NCI-H69 (cell line): ENCODE results near the gene PTPN5.
A peak's percentile ranks its signal among the peaks of the same experiment; 100 is the strongest.
"Not testable (repeated sequence)": the region's sequence is repeated elsewhere in the genome, so short reads cannot be mapped to it uniquely, and the experiment has no call there.

Source experiments
- DNase-seq: peaks from one replicate; lab custom pipeline; 2025; lab: John Stamatoyannopoulos, UW

The PTPN5 gene

DNA sequence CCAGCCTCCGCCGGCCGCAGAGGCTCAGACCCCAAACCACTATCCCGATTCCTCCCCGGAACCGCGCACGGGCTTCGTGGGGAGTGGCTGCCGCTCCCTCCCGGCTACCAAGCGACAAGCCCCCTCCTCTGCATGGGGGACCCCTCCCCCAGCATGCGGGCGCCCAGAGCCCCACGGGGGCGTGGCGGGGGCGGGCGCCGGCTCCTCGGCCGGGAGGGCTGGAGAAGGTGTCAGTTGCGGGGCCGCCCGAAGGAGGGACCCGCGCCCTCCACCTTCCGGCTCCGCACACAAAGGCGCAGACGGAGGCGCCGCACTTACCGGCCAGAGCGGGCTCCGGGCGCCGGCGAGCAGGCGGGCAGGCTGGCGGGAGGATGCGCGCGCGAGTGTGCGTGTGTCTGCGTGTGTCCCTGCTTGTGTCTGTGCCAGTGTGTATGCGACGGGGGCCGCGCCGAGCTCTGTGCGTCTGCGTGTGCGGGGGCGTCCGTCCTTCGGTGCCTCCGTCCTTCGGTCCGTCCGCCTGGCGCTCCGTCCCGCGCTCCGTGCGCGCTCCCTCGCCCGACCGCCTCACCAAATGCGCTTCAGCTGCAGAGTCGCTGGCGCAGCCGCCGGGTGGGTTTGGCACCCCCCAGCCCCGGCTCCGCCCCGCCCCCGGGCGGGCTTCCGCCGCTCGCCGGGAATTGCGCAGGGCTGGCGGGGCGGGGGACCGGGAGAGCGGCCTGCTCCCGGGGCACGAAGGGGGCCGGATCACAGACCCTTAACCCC is at the start of gene PTPN5:
PTPN5 (minus strand) TSS at position 592 of the 762 bp plus-strand sequence. CDS start 19,840 bp downstream, outside the sequence.
- DNase-seq: peak; percentile 32

DNA sequence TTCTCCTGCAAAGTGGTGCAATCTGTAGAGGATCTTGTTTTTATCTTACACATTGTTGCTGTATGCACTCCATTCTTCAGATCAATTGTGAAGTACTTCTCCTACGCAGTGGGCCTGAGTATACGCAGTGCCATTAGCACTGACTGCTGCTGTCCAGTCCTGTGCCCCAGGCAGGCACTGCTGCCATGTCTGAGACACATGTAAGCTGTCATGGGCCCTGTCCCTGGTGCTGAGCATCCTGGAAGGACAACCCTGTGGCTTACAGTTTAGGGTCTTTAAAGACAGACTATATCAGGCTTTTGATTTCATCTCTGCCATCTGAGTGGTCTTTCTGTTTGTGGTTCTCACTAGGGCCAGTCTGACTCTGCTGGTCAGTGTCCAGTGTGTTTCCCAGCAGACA is 44.8 kb upstream of the PTPN5 start:
- no peak for DNase-seq

DNA sequence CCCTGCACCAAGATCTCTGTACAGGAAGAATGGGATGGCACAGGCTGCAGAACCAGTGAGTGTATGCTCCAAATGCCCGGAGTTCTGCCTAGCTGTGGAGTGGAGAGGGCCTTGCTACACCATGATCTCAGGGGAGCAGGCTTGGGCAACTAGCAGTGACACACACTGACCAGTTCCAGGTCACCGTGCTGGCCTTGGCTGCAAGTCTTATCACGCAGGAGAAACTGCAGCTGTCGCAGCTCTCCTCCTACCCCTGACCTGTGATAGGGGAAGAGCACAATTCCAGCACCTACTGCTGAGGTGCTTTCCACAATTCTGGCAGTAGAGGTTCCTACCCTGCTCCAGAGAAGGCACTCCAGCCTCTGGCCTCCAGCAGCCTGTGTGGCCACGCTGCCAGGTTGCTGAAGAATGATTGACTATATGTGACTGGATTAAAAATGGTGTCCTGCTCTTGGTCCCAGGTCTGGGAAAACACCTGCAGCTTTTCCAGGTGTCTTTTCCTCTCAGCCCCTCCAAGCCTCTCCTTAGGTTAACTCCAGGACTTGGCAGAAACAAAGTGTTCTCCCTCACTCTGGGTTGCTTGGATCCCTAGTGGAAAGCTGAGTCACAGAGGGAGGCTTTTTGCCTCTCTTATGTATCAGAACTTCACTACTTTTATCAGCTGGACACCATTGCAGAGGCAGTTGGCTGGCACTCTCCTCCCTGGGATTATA is 43.3 kb upstream of the PTPN5 start:
- DNase-seq: no peak

DNA sequence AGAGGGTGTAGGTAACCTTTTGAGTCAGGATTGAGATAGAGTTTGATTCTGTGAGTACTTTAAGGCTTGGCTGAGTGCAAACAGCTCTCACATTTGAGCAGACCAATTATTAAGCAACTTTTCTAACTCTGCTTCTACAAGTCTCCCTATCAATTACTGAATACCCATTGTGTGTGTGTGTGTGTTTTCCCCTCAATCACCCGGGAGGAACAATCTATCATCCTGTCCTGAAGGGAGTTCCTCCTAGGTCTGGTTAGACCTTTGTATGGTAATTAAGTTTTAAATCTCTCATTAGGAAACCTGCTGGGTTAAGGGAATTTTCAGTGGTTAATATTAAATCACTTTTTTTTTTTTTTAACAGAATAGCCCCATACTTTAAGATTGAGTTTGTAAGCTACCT is 28.6 kb upstream of the PTPN5 start:
- not testable (repeated sequence) for DNase-seq

DNA sequence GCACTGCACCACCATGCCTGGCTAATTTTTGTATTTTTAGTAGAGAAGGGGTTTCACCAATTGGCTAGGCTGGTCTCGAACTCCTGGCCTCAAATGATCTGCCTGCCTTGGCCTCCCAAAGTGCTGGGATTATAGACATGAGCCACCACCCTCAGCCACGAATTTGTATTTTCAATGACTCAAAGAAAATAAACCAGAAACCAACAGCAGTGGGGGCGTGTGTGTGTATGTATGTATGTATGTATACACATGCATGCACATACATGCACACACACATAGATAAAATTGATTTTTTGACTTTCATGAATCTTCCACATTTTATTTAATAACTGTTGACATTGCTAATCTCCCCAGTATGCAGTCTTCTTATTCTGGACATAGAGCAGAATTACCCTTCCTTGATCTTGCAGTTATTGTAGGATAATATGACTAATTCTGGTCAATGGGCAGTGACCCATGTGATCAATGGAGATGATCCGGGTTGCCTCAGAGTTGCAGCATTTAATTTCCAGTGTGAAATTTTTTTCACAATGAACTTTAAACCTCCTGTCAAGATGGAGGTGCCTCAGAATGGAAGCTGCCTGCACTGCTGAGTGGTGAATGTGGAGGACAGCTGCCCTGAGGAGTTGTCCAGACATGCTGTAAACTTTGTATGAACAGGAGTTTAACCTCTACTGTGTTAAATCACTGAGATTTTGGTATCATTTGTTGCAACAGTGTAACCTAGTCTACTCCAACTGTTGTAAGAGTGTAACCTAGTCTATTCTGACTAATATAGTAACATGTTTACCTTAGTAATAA is 12.8 kb upstream of the PTPN5 start:
- no peak for DNase-seq

DNA sequence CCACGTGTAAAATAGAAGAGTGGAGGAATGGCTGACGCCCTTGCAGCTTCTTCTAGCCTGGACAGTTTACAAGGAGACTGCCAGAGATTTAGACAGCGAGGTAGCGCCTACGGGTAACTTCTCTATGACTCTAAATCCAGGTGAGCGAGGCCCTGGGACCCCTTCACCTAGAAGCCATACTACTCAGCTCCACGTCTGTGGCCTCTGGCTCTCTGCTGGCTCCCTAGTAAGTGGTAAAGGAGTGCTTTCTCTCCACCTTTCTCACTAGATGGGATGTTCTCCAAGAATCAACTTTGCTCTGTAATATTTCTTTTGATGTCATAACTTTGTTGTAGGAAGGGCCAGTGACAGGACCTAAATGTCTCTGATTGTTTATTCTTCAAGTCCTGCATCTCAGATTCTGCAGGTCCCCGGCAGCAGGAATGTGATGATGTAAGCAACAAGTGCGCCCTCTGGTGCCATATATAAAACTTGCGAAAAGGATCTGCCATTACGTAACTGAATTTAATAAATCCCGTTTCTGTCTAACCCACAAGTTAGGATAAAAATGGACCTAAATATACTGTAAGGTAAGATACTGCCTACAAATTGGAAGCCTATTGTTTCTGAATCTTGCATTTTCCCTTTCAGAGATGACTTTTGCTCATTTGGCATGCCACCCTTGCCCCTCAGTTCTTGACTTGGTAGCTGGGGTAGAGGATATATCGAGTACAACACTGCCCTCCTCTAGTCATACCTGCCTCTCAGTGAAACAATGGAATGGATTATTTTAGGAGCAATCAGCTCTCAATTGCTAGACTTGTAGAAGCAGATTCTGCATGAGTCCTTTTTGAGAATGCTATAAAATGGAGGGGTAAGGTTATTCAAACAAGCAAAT is 11.0 kb upstream of the PTPN5 start:
- DNase-seq: peak; percentile 57

DNA sequence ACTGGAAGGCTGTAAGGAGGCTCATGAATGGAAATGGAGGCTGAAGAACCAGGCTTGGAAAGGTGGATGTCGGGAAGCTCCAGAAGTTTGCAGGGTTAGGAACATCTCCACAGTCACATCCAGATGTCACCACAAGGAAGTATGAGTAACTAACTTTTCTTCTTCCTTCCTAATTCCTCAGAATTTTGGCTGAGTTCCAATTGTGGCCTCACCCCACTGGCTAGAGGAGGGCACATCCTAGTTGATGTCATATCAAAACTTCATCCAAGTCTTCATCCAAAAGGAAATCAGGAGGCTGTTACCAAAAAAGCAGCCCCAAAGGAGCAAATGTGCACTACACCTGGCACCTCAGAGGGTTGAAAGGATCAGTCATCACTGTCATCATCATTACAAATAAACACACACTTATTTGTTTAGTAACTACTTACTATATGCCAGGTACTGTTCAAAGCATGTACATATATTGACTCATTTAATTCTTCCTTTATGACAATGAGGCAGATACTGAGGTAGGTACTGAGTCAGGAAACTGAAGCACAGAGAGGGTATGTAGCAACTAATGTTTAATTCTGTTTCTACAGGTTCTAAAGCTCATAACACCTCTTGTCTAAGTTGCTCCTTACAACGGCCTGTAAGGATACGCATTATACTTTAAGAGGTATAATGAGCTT is 7.3 kb upstream of the PTPN5 start:
- no peak for DNase-seq

DNA sequence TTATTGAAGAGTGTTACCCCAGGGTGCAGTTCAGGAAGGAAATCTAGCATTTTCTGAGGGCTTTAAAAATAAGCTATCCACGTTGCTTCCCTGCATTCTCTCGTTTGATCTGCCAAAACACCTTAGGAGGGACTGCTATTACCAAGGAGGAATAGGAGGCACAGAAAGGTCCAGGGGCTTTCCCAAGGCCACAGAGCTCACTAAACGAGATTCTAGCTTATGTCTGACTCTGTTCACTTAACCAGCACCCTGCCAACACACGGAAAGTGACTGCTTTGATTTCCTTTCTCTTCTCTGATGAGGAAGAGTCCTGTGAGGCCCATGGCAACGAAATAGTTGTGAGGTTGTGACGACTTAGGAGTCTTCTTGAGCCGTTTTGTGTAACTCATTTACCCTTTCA is 3.4 kb upstream of the PTPN5 start:
- no peak for DNase-seq

DNA sequence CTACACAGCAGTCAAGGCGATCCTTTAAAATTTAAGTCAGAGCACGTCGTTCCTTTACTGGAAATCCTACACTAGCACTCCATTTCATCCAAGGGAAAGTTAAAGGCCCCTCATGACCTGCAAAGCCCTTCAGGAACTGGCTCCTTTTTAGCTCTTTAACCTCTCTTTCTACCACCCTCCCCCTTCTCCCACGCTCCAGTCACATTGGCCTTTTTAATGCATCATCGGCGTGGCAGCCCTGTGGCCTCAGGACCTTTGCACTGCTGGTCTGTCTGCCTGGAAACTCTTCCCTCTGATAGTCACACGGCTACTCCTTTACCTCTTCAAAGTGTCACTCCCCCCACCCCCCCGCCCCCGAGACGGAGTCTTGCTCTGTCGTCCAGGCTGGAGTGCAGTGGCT is 1.2 kb upstream of the PTPN5 start:
- DNase-seq: no peak

DNA sequence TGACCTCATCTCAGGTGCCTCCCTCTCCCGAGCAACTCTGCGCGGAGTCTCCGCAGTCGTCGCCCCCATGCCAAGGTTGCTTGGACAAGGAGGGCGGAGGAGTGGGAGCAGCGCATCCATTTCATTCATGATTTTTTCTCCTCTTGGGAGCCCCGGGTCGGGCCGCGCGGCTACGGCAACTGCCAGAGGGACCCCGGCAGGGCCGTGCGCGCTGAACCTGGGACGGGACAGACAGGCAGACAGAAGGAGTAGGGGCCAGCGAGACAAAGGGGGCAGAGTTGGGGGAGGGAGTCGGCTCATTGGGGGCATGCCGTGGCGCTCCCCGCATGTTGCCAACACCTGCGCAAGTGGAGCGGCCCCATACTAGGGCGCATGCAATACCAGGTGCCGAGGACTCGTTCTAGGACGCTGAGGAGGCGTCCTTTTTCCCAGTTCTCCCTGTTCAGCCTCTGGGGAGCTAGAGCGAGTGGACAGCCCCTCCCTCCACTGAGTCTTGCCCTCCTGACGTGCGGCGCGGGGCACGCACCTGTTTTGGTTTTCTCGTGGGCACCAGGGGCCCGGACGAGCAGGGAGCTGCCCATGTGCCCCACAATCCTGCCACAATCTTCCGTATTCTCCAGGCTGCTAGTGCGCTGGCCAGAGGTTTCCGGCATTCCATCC is 501 bp upstream of the PTPN5 start:
- DNase-seq: no peak

DNA sequence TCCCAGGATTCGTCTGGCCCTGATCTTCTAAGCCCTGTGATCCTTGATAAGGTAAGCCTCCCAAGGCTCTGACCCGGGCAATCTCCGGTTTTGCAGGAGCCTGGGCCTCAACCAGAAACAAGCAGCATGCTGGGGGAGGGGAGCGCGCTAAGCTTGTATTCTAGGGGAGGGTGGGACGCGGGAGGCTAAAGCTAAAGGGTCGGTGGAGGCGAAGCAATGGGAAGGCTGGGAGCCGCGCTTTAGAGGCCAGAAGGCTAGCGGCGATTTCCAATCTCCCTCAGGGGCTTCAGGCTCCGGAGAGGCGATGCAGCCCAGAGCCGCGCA is 753 bp downstream of the PTPN5 start:
- no peak for DNase-seq

DNA sequence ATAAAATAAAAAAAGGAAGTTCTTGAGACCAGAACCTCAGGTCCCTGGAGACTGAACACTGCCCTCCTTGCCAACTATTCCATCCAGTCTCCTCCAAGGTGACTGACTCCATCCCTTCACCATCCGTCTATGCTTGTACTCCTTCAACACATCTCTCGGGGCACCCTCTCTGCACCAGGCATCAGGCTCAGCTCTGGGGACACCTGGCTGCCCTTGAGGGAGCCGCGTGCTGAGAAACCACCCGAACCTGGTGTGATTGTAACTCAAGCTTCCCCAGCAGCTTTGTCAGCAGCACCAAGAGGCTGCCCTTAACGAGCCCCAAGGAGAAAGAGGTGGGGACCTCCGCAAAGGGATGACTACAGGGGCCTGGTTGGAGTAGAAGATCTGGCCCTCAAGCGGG is 1.7 kb downstream of the PTPN5 start:
- no peak for DNase-seq

DNA sequence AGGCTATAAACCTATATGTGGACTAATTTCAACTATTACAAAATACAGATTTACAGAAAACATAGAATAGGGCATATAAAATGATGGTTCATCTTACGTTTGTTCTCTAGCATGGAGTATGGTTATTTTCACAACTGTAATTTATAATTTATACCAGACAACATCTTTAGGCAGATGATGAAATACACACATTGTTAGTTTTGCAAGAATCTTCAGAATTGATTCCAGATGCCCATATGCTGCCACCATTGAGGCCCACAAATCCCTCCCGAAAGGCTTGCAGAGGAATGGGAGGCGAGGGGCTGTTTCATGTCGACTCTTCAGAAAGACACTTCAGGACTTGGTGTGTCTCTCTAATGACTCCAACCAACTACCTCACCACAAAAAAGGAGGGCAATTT is 6.2 kb downstream of the PTPN5 start:
- no peak for DNase-seq

DNA sequence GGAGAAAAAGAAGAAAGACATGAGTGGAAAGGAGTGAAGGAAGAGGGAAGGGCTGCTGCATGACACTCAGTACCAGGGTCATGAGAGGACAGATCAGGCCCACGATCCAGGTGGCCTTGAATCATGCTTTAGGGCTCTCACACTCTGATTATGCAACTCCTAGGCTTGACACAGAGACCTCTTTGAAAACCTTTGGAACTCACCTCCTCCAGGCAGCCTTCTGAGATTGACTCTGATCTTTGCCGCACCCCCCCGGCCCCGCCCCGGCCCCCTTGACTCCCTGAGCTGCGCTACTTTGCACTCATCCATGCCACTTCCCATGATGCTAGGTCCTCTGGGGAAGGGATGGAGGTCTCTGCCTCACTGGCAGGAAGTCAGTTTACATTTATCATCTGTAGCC is 10.7 kb downstream of the PTPN5 start:
- no peak for DNase-seq

DNA sequence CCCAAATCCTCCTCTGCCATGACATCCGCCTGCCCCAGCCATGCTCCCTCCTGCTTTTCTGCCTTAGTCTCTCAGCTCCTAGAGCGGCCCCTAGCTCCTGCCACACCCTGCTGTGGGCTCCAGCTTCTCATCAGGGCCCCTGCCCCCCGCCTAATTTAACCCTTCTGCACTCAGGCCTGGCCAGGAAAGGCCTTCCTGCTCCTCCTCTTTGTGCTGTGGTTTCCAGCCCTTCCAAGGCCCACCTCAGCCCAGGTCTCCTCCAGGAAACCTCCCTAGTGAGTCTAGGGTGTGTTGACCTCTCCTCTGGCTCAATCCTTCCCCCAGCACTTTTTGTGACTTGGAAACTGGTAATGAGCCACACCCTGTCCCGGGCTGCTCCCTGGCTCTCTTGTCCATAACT is 11.3 kb downstream of the PTPN5 start:
- DNase-seq: no peak

DNA sequence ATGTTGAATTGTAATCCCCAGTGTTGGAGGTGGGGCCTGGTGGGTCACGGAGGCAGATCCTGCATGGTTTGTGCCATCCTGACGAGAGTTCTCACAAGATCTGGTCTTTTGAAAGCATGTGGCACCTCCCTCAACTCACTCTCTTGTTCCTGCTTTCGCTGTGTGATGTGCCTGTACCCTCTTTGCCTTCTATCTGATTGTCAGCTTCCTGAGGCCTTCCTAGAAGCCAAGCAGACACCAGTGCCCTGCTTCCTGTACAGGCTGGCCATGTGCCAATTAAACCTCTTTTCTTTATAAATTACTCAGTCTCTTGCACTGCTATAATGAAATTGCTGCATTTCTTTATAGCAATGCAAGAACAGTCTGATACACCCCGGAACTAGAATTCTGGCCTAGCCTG is 13.1 kb downstream of the PTPN5 start:
- DNase-seq: no peak

DNA sequence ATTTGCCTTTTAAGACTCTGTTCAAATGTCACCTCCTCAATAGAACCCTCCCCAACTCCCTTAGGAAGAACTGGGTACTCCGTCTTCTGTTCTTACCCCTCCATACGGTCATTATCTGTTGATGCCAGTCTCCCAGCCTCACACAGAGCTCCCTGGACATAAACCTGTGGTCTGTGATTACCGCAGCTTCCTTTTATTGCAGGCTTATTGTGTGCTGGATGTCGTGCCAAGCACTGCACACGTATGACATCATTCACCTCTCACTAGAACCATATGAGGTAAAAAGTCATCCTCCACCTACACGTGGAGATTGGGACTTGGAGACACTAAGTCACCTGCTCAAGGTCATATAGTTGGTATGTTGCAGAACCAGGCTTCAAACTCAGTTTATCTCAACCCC is 15.3 kb downstream of the PTPN5 start:
- DNase-seq: no peak

DNA sequence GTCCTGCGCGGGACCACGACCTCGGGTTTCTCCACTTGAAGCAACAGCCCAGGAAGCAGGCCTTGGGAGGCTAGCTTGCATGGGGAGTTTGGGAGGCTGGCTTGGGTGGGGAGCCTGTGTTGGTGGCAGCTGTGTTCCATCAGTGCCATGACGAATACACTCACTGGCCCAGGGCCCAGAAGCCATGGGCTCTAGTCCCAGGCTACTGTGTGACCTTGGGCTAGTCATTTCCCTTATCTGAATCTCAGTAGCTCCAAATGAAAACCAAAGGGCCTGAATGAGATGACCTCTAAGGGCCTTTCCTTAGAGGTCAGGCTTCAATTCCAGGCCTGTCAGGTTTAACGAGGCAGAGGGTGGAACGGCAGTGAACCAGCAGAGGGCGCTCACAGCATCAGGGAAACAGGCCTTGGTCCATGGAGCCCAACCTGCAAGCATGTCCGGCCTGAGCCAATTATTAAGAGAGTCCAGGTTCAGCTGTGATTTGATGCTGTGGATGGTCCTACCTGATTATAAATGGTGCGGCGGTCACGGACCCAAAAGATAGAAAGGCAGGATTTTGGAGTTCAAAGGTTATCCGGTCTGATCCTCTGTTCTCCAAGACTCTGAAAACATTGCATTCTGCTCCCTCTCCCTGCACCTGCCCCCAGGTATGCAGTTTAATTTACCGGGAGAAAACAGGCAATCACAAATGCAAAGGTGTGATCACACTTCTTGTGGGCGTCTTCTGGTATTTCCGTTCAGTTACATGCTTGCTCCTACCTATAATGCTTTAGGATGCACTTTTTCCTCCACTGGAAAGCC is 15.9 kb downstream of the PTPN5 start:
- peak; percentile 58 for DNase-seq

DNA sequence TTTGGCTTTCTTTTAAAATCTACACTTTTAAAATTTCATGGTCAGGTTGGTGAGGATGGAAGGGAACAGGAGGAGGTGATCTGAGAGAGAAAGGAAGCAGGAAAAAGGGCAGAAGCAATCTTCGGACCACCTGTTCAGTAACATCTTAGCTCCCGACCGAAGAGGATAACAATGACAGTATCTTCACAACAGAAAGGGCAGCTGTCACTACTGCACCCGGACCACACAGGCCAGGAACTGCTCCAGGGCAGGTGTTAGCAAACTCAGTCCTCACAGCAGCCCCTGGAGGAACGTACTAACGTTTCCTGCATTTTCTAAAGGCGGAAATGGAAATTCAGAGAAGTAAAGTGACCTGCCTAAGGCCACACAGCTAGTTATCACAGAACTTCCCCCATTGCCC is 16.8 kb downstream of the PTPN5 start:
- DNase-seq: no peak

DNA sequence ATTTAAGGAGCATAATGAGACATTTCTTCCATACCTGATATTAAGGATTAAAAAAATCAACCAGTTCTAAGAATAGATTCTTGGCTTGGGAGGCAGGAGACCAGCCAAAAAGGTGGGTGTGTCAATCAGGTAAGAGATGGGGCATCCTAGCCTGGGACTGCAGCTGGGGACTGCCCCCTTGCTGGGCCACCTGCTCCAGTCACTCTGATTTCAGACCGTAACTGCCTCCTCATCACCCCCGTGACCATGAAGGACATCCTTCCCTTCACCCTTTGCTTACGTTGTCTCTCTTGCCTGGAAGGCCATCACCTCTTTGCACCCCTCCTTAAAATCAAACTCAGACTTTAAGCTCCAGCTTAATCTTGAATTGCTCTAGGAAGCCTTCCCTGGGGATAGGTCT is 17.9 kb downstream of the PTPN5 start:
- DNase-seq: no peak
